Astrocyte (in vitro differentiated cells and primary cell): ENCODE data around the gene PRKAR2B.

ENCODE experiments used
- CTCF ChIP-seq: IDR thresholded peaks from 2 replicates; pipeline ENCODE4 v1.5.1; 2011; ENCODE audit warnings: low read depth, mild to moderate bottlenecking, inconsistent platforms, low read length, moderate library complexity; ENCODE audit not compliant: insufficient read depth
- EZH2 ChIP-seq: IDR thresholded peaks from 2 replicates; pipeline ENCODE4 v1.6.1; 2012; ENCODE audit warnings: mild to moderate bottlenecking, low read length, inconsistent platforms; ENCODE audit not compliant: insufficient read depth

GRCh38 chr7:107168233-107169119 lies 124.0 kb downstream of the PRKAR2B start, which contains the start of gene HBP1:
- TF ChIP-seq CTCF: no peak
- TF ChIP-seq EZH2: no peak
